RWPE1 (cell line): ENCODE measurements around the gene HMG20A.
"Not testable (repeated sequence)": the region's sequence is repeated elsewhere in the genome, so short reads cannot be mapped to it uniquely, and the experiment has no call there.

ENCODE experiments used
- CTCF ChIA-PET: fragments of 350-600 bp; sonication (Branson Sonifier 250); formaldehyde crosslinking; extraction: SDS; loops from one replicate; lab custom pipeline; 2021; lab: Yijun Ruan, JAX
- POLR2A ChIA-PET: fragments of 400-600 bp; formaldehyde crosslinking; extraction: SDS; loops from one replicate; lab custom pipeline; 2020; ENCODE audit warnings: antibody characterized with exemption; ENCODE audit not compliant: low non-redundant PET; lab: Yijun Ruan, JAX
- DNase-seq: peaks from one replicate; pipeline ENCODE4 v3.0.0; 2012; ENCODE audit warnings: low spot score
- H3K27ac ChIP-seq: fragments of 450-650 bp; 2 replicates; pipeline ENCODE4 v1.5.1; 2017
- TF ChIP-seq, protein P1 (sequence below): fragments of 450-650 bp; conservative IDR thresholded peaks from 2 replicates; pipeline ENCODE4 v1.5.1; 2017; ENCODE audit warnings: low read depth, mild to moderate bottlenecking

The HMG20A gene

GRCh38 chr15:77406846-77407245, 13.8 kb upstream of the HMG20A start:
- ChIA-PET CTCF (interaction anchor here (1.3 kb wide), 1 partner anchor 12 kb away, joined by 3 read pairs; no protein-coding TSS in a partner anchor), POLR2A (no interaction called here)
- H3K27ac ChIP-seq: no peak overlapping the region
- TF ChIP-seq, protein P1, sequence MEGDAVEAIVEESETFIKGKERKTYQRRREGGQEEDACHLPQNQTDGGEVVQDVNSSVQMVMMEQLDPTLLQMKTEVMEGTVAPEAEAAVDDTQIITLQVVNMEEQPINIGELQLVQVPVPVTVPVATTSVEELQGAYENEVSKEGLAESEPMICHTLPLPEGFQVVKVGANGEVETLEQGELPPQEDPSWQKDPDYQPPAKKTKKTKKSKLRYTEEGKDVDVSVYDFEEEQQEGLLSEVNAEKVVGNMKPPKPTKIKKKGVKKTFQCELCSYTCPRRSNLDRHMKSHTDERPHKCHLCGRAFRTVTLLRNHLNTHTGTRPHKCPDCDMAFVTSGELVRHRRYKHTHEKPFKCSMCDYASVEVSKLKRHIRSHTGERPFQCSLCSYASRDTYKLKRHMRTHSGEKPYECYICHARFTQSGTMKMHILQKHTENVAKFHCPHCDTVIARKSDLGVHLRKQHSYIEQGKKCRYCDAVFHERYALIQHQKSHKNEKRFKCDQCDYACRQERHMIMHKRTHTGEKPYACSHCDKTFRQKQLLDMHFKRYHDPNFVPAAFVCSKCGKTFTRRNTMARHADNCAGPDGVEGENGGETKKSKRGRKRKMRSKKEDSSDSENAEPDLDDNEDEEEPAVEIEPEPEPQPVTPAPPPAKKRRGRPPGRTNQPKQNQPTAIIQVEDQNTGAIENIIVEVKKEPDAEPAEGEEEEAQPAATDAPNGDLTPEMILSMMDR: no peak
- no peak for DNase-seq

- TF ChIP-seq, protein P1: no peak
- ChIA-PET POLR2A (no interaction called here), CTCF (interaction anchor here (0.7 kb wide), 2 partner anchors 17 to 302 kb away, joined by 3 read pairs; no protein-coding TSS in a partner anchor)
- no peak for DNase-seq
- no peak overlapping the region for H3K27ac ChIP-seq
These were observed 11.2 kb upstream of the HMG20A start for GRCh38 chr15:77409259-77410156.

DNA sequence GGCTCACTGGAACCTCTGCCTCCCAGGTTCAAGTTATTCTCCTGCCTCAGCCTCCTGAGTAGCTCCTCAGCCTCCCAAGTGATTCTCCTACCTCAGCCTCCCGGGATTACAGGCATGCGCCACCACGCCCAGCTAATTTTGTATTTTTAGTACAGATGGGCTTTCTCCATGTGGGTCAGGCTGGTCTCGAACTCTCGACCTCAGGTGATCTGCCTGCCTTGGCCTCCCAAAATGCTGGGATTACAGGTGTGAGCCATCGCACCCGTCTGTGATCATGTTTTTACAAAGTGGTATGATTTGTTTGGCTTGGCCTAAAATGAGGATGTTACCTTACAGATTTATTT, 10.6 kb upstream of the HMG20A start:
- DNase-seq, POLR2A ChIA-PET, H3K27ac ChIP-seq: not testable (repeated sequence)
- CTCF ChIA-PET: interaction anchor here (0.7 kb wide), 2 partner anchors 16 to 303 kb away, joined by 3 read pairs; no protein-coding TSS in a partner anchor

GRCh38 chr15:77410701-77411618, 9.7 kb upstream of the HMG20A start:
- no peak overlapping the region for H3K27ac ChIP-seq
- no peak for DNase-seq
- ChIA-PET POLR2A (no interaction called here), CTCF (no interaction called here)
- TF ChIP-seq, protein P1: no peak

DNA sequence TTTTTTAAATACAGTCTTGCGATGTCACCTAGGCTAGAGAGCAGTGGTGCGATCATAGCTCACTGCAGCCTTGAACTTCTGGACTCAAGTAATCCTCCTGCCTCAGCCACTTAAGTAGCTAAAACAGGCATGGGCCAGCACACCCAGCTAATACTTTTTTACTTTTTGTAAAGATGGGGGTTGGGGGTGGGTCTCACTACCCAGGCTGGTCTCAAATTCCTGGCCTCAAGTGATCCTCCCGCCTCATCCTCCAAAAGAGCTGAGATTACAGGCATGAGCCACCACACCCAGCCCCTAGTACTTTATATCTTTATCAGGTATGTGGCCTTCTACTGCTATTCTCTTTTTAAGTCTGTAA, 9.1 kb upstream of the HMG20A start:
- ChIA-PET CTCF (no interaction called here), POLR2A (no interaction called here)
- no peak overlapping the region for H3K27ac ChIP-seq
- DNase-seq: no peak
- TF ChIP-seq, protein P1: no peak

GRCh38 chr15:77412972-77413698, 7.6 kb upstream of the HMG20A start:
- ChIA-PET CTCF (interaction anchor here (0.7 kb wide), 1 partner anchor 86 kb away, joined by 4 read pairs; no protein-coding TSS in a partner anchor), POLR2A (no interaction called here)
- TF ChIP-seq, protein P1: no peak
- no peak for DNase-seq
- H3K27ac ChIP-seq: no peak overlapping the region
